K562 (cell line): ENCODE measurements around the gene HS2ST1. TPM values are rescaled to one million over a fixed set of nuclear protein-coding genes. Genes with fewer than 3 reads are reported as not detected.

ENCODE experiments used
- ARID2 ChIP-seq: fragments of 450-650 bp; IDR thresholded peaks from 2 replicates; pipeline ENCODE4 v1.6.1; 2017; ENCODE audit warnings: antibody characterized with exemption, mild to moderate bottlenecking
- CTBP1 ChIP-seq: fragments of 450-650 bp; IDR thresholded peaks from 2 replicates; pipeline ENCODE4 v1.6.1; 2016; ENCODE audit warnings: borderline replicate concordance
- GABPA ChIP-seq: fragments of 200-800 bp; sonication (Bioruptor generic); conservative IDR thresholded peaks from 2 replicates; pipeline ENCODE4 v1.6.1; 2016; ENCODE audit warnings: low read depth, missing genetic modification characterization, missing compliant biosample characterization
- MCM7 ChIP-seq, 2 experiments: fragments of 450-650 bp; IDR thresholded peaks; 2 replicates each; pipeline ENCODE4 v1.6.1; 2016 to 2018
- MEF2D ChIP-seq: conservative IDR thresholded peaks from 2 replicates; pipeline ENCODE4 v1.6.1; 2016; ENCODE audit warnings: low read depth, missing genetic modification characterization, missing compliant biosample characterization
- NFIC ChIP-seq: fragments of 450-650 bp; IDR thresholded peaks from 2 replicates; pipeline ENCODE4 v1.6.1; 2017; ENCODE audit warnings: mild to moderate bottlenecking, inconsistent platforms
- NFYB ChIP-seq: IDR thresholded peaks from 2 replicates; pipeline ENCODE4 v1.6.1; 2011; ENCODE audit warnings: mild to moderate bottlenecking, moderate library complexity; ENCODE audit not compliant: insufficient read length; ENCODE audit errors: extremely low read depth
- SMAD2 ChIP-seq: fragments of 150-350 bp; IDR thresholded peaks from 2 replicates; pipeline ENCODE4 v1.6.1; 2014; ENCODE audit warnings: low read depth, mild to moderate bottlenecking, low read length
- ZC3H11A ChIP-seq: IDR thresholded peaks from 2 replicates; pipeline ENCODE4 v1.6.1; 2012; ENCODE audit warnings: low read depth, low read length, improper control_type of control experiment
- ZEB2 ChIP-seq: fragments of 450-650 bp; IDR thresholded peaks from 2 replicates; pipeline ENCODE4 v1.6.1; 2016
- ZNF121 ChIP-seq: sonication (generic); formaldehyde crosslinking; conservative IDR thresholded peaks from 2 replicates; pipeline ENCODE4 v1.8.0; 2022; ENCODE audit warnings: missing genetic modification reagents
- ZNF23 ChIP-seq: fragments of 250-450 bp; sonication (Bioruptor Pico); IDR thresholded peaks from 2 replicates; pipeline ENCODE4 v1.4.0; 2020; ENCODE audit warnings: mild to moderate bottlenecking
- ZNF766 ChIP-seq: fragments of 200-800 bp; sonication (Bioruptor generic); conservative IDR thresholded peaks from 2 replicates; pipeline ENCODE4 v1.6.1; 2016; ENCODE audit warnings: missing genetic modification characterization, missing compliant biosample characterization
- polyA plus RNA-seq, 8 experiments: library from polyadenylated mRNA; depleted of rRNA in 4 of 8; stranded (reverse) in 5 of 8; unstranded in 3 of 8; fragments of >200 nt; fragmentation: Nextera tagmentation in 2 of 8; fragmentation: Illumina TruSeq in 1 of 8; extraction: Ambion mirVana in 2 of 8; extraction: Trizol in 1 of 8; gene quantifications; 2 replicates each; pipeline versions ENCODE4 v1.2.1 to v1.2.3, GENCODE V29; 2011 to 2014; ENCODE audit warnings: inconsistent platforms in 1 of 8, missing spikeins in 1 of 8
- total RNA-seq, 7 experiments: library from RNA; depleted of rRNA in 6 of 7; stranded (reverse); fragments of >200 nt in 6 of 7; fragmentation: Illumina TruSeq in 2 of 7; extraction: Trizol in 2 of 7; gene quantifications; 2 replicates each; pipeline versions ENCODE4 v1.2.1 to v1.2.3, GENCODE V29; 2011 to 2021; ENCODE audit warnings: low replicate concordance in 1 of 7
- TF ChIP-seq, protein P1 (sequence below): sonication (generic); formaldehyde crosslinking; IDR thresholded peaks from 2 replicates; pipeline ENCODE4 v1.9.0; 2022; ENCODE audit warnings: mild to moderate bottlenecking, missing genetic modification reagents
- TF ChIP-seq, protein P2 (sequence below): IDR thresholded peaks from 2 replicates; pipeline ENCODE4 v1.6.1; 2011; ENCODE audit warnings: borderline replicate concordance, low read depth, mild to moderate bottlenecking, moderate library complexity, low read length; ENCODE audit not compliant: insufficient read depth, poor library complexity, severe bottlenecking
- TF ChIP-seq, protein P3 (sequence below): IDR thresholded peaks from 3 replicates; pipeline ENCODE4 v1.6.1; 2011; ENCODE audit warnings: borderline replicate concordance, mild to moderate bottlenecking, moderate library complexity; ENCODE audit not compliant: insufficient read length; ENCODE audit errors: extremely low read depth
- TF ChIP-seq, protein P4 (sequence below): fragments of 450-650 bp; formaldehyde crosslinking; IDR thresholded peaks from 2 replicates; pipeline ENCODE4 v1.4.0; 2020; ENCODE audit warnings: mild to moderate bottlenecking, moderate library complexity
- TF ChIP-seq, protein P5 (sequence below), 2 experiments: fragments of 450-650 bp in 1 of 2; sonication (generic) in 1 of 2; formaldehyde crosslinking in 1 of 2; IDR thresholded peaks in 1 of 2; conservative IDR thresholded peaks in 1 of 2; 2 replicates each; pipeline versions ENCODE4 v1.6.1 to v1.8.1; 2016 to 2023; ENCODE audit warnings: mild to moderate bottlenecking in 2 of 2, moderate library complexity in 2 of 2, inconsistent platforms in 1 of 2, missing genetic modification reagents in 1 of 2

The HS2ST1 gene
- total and polyA plus RNA-seq, 9 of the 15 experiments (the other 6 are each of a cell fraction or from before 2014, with no cell fraction given): 7.7 to 43.3 (median 25.8) TPM

DNA sequence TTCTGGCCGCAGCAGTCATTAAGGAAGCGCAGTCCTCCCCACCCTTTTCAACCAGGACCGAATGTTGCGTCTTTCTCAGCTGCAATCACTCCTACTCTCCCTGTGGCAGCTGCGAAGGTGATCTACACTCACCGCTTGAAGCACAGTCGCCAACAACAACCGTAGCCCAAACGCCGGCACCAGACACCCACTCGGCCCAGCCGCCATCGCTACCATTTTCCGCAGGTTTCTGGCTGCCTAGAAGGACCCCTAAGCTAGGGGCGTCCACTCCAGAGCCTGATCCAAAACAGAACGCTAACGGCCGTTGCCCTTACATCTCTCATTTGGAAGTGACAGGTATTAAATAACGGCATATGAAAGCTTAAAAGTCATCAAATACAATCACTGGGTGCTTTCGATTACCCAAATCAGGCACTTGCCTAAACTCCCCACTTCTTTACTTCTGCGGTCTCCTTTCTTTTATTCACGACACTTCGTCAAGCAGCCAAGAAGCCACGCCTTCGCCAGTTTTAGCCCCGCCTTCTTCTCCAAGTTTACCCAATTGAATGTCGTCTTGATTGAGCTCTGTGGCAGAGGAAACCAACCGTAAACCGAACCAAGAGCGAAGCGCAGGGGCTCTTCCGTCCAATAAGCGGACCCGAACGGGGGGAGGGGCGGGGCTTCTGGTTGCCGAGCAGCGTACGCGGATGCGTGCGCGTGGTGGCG lies 387 bp upstream of the HS2ST1 start, which contains the start of gene SELENOF (continued):
- TF ChIP-seq, protein P1, sequence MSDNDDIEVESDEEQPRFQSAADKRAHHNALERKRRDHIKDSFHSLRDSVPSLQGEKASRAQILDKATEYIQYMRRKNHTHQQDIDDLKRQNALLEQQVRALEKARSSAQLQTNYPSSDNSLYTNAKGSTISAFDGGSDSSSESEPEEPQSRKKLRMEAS (CRISPR knock-in tag): no peak
- TF ChIP-seq MCM7 (IDR thresholded peaks at IDR 0.05) (no peak), ZNF23 (CRISPR knock-in tag) (no peak), NFIC (peak; percentile 14; the same call in 1 of the 2 replicates), MEF2D (tag) (no peak), NFYB (peak; percentile 38), ZNF766 (CRISPR knock-in tag) (peak; percentile 42; the same call in 1 of the 2 replicates), ZC3H11A (no peak), GABPA (tag) (0 out of 2 replicates have a peak, but pooled peaks have one; percentile 9), ZEB2 (no peak), ARID2 (no peak), CTBP1 (0 out of 2 replicates have a peak, but pooled peaks have one; percentile 35), SMAD2 (no peak), ZNF121 (CRISPR knock-in tag) (no peak)
- TF ChIP-seq, protein P2, sequence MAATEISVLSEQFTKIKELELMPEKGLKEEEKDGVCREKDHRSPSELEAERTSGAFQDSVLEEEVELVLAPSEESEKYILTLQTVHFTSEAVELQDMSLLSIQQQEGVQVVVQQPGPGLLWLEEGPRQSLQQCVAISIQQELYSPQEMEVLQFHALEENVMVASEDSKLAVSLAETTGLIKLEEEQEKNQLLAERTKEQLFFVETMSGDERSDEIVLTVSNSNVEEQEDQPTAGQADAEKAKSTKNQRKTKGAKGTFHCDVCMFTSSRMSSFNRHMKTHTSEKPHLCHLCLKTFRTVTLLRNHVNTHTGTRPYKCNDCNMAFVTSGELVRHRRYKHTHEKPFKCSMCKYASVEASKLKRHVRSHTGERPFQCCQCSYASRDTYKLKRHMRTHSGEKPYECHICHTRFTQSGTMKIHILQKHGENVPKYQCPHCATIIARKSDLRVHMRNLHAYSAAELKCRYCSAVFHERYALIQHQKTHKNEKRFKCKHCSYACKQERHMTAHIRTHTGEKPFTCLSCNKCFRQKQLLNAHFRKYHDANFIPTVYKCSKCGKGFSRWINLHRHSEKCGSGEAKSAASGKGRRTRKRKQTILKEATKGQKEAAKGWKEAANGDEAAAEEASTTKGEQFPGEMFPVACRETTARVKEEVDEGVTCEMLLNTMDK: no peak
- TF ChIP-seq, protein P3, sequence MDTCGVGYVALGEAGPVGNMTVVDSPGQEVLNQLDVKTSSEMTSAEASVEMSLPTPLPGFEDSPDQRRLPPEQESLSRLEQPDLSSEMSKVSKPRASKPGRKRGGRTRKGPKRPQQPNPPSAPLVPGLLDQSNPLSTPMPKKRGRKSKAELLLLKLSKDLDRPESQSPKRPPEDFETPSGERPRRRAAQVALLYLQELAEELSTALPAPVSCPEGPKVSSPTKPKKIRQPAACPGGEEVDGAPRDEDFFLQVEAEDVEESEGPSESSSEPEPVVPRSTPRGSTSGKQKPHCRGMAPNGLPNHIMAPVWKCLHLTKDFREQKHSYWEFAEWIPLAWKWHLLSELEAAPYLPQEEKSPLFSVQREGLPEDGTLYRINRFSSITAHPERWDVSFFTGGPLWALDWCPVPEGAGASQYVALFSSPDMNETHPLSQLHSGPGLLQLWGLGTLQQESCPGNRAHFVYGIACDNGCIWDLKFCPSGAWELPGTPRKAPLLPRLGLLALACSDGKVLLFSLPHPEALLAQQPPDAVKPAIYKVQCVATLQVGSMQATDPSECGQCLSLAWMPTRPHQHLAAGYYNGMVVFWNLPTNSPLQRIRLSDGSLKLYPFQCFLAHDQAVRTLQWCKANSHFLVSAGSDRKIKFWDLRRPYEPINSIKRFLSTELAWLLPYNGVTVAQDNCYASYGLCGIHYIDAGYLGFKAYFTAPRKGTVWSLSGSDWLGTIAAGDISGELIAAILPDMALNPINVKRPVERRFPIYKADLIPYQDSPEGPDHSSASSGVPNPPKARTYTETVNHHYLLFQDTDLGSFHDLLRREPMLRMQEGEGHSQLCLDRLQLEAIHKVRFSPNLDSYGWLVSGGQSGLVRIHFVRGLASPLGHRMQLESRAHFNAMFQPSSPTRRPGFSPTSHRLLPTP: no peak
- TF ChIP-seq, protein P4, sequence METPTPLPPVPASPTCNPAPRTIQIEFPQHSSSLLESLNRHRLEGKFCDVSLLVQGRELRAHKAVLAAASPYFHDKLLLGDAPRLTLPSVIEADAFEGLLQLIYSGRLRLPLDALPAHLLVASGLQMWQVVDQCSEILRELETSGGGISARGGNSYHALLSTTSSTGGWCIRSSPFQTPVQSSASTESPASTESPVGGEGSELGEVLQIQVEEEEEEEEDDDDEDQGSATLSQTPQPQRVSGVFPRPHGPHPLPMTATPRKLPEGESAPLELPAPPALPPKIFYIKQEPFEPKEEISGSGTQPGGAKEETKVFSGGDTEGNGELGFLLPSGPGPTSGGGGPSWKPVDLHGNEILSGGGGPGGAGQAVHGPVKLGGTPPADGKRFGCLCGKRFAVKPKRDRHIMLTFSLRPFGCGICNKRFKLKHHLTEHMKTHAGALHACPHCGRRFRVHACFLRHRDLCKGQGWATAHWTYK (CRISPR knock-in tag): peak; percentile 61; the same call in 1 of the 2 replicates
- TF ChIP-seq, protein P5, sequence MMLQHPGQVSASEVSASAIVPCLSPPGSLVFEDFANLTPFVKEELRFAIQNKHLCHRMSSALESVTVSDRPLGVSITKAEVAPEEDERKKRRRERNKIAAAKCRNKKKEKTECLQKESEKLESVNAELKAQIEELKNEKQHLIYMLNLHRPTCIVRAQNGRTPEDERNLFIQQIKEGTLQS (IDR thresholded peaks at IDR 0.05): no peak
- TF ChIP-seq, protein P5 (CRISPR knock-in tag; conservative IDR thresholded peaks at IDR 0.05): 0 out of 2 replicates have a peak, but pooled peaks have one; percentile 31
